Measurements from ENCODE around the gene ITFG1.

ITFG1 gene

GRCh38 chr16:47374629-47375028 lies 86.2 kb downstream of the ITFG1 start:
- in situ Hi-C loops (cut with MboI; ENCODE audit: low sequenced_read_pairs, unreplicated experiment), result no loop called here
- TF ChIP-seq CTCF (IDR thresholded peaks at IDR 0.05; ENCODE audit: borderline replicate concordance, control extremely low read depth, extremely low read depth, insufficient read depth, missing control alignments), result no peak
- no peak for DNase-seq (ENCODE audit: low spot score)

- DNase-seq (ENCODE audit: low spot score), result no peak
- TF ChIP-seq CTCF (IDR thresholded peaks at IDR 0.05; ENCODE audit: borderline replicate concordance, control extremely low read depth, extremely low read depth, insufficient read depth, missing control alignments), result no peak
- in situ Hi-C loops (cut with MboI; ENCODE audit: low sequenced_read_pairs, unreplicated experiment), result no loop called here
These were observed 89.4 kb downstream of the ITFG1 start for GRCh38 chr16:47371271-47372014.

- in situ Hi-C loops (cut with MboI; ENCODE audit: low sequenced_read_pairs, unreplicated experiment), result no loop called here
- DNase-seq (ENCODE audit: low spot score), result no peak
- TF ChIP-seq CTCF (IDR thresholded peaks at IDR 0.05; ENCODE audit: borderline replicate concordance, control extremely low read depth, extremely low read depth, insufficient read depth, missing control alignments), result no peak
These were observed 90.3 kb downstream of the ITFG1 start for GRCh38 chr16:47370536-47370935.

GRCh38 chr16:47366228-47366627 lies 94.6 kb downstream of the ITFG1 start:
- TF ChIP-seq CTCF (IDR thresholded peaks at IDR 0.05; ENCODE audit: borderline replicate concordance, control extremely low read depth, extremely low read depth, insufficient read depth, missing control alignments), result no peak
- in situ Hi-C loops (cut with MboI; ENCODE audit: low sequenced_read_pairs, unreplicated experiment), result no loop called here
- DNase-seq (ENCODE audit: low spot score), result no peak

GRCh38 chr16:47363761-47364160 lies 97.1 kb downstream of the ITFG1 start:
- TF ChIP-seq CTCF (IDR thresholded peaks at IDR 0.05; ENCODE audit: borderline replicate concordance, control extremely low read depth, extremely low read depth, insufficient read depth, missing control alignments), result no peak
- in situ Hi-C loops (cut with MboI; ENCODE audit: low sequenced_read_pairs, unreplicated experiment), result no loop called here
- DNase-seq (ENCODE audit: low spot score), result no peak

GRCh38 chr16:47359478-47359877 lies 101.4 kb downstream of the ITFG1 start:
- TF ChIP-seq CTCF (IDR thresholded peaks at IDR 0.05; ENCODE audit: borderline replicate concordance, control extremely low read depth, extremely low read depth, insufficient read depth, missing control alignments), result no peak
- no peak for DNase-seq (ENCODE audit: low spot score)
- in situ Hi-C loops (cut with MboI; ENCODE audit: low sequenced_read_pairs, unreplicated experiment), result no loop called here

Measured in GM13976 (cell line).